GM18868 (cell line): ENCODE data around the gene ZP2.
"Not testable (repeated sequence)": the region's sequence is repeated elsewhere in the genome, so short reads cannot be mapped to it uniquely, and the experiment has no call there.

Experiments used
- ATAC-seq: cut with Tn5 transposase; IDR thresholded peaks from one replicate; pipeline ENCODE4 v1.9.1; 2021; ENCODE audit warnings: mild to moderate bottlenecking, moderate library complexity; ENCODE audit not compliant: unreplicated experiment

Gene ZP2

GRCh38 chr16:21153124-21153729, 58.1 kb downstream of the ZP2 start:
- ATAC-seq: not testable (repeated sequence)

DNA sequence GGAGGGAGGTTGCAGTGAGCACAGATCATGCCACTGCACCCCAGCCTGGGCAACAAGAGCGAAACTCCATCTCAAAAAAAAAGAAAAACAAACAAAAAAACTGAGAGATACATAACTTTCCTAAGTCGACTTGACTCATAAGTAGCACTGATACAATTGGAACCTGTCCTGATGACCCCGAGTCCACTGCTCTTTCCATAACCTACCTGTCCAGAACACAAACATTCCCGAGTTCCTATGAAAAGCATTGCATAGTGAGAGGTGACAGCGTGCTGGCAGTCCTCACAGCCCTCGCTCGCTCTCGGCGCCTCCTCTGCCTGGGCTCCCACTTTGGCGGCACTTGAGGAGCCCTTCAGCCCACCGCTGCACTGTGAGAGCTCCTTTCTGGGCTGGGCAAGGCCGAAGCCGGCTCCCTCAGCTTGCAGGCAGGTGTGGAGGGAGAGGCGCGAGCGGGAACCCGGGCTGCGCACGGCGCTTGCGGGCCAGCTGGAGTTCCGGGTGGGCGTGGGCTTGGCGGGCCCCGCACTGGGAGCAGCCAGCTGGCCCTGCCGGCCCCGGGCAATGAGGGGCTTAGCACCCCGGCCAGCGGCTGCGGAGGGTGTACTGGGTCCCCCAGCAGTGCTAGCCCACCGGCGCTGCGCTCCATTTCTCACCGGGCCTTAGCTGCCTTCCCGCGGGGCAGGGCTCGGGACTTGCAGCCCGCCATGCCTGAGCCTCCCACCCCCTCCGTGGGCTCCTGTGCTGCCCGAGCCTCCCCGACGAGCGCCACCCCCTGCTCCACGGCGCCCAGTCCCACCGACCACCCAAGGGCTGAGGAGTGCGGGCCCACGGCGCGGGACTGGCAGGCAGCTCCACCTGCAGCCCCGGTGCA, 59.0 kb downstream of the ZP2 start:
- ATAC-seq: not testable (repeated sequence)

- ATAC-seq: no peak
Measured at GRCh38 chr16:21150375-21151001, 60.9 kb downstream of the ZP2 start, which contains the start of gene DNAH3. Gene DNAH3 (minus strand): TSS chr16:21150846. CDS start chr16:21150319, 527 bp downstream.
